Endothelial cell of umbilical vein (primary cell): Measurements from ENCODE around the gene NFATC1. TPM values are rescaled to one million over a fixed set of nuclear protein-coding genes. Genes with fewer than 3 reads are reported as not detected.
"Not testable (repeated sequence)": the region's sequence is repeated elsewhere in the genome, so short reads cannot be mapped to it uniquely, and the experiment has no call there.

Experiments used
- BruUV-seq: library from RNA; stranded (reverse); fragments of 400-500 nt; replicated peaks from 2 replicates; lab custom pipeline; 2021; lab: Mats Ljungman, UMichigan
- CTCF ChIA-PET: fragments of 300-600, 350-600 bp; sonication (Branson Sonifier 250); formaldehyde crosslinking; loops from one replicate; lab custom pipeline; 2021; ENCODE audit warnings: antibody characterized with exemption, inconsistent platforms; lab: Charles Lee
- POLR2A ChIA-PET: fragments of 300-600, 350-600 bp; sonication (Branson Sonifier 250); formaldehyde crosslinking; loops from one replicate; lab custom pipeline; 2021; ENCODE audit warnings: antibody characterized with exemption, inconsistent platforms; lab: Charles Lee
- DNase-seq: peaks from one replicate; pipeline ENCODE4 v3.0.0-alpha.2; 2011; ENCODE audit warnings: low read depth, low spot score
- FAIRE-seq: peaks from 2 replicates; lab custom pipeline; 2011; peaks lifted over from hg19 to GRCh38; lab: Jason Lieb, UNC
- H2AFZ ChIP-seq: 2 replicates; pipeline ENCODE4 v1.6.0; 2012; ENCODE audit warnings: low read depth, low read length, control low read depth, inconsistent platforms
- H3K27ac ChIP-seq: 2 replicates; pipeline ENCODE4 v1.5.1; 2011; ENCODE audit warnings: low read depth, mild to moderate bottlenecking, control low read depth, low read length, moderate library complexity; ENCODE audit not compliant: insufficient read depth
- H3K27me3 ChIP-seq, 2 experiments: 2 replicates each; pipeline versions ENCODE4 v1.6.0 to v1.6.1; 2011; ENCODE audit warnings: low read length in 2 of 2, mixed read lengths in 1 of 2; ENCODE audit not compliant: control insufficient read depth in 2 of 2, insufficient read depth in 2 of 2
- H3K36me3 ChIP-seq, 2 experiments: 2 replicates in 1 of 2; 3 replicates in 1 of 2; pipeline ENCODE4 v1.5.1; 2011; ENCODE audit warnings: low read length in 2 of 2, mild to moderate bottlenecking in 1 of 2, moderate library complexity in 1 of 2; ENCODE audit not compliant: control insufficient read depth in 2 of 2, insufficient read depth in 2 of 2; ENCODE audit errors: extremely low read depth in 1 of 2
- H3K4me1 ChIP-seq: 3 replicates; pipeline ENCODE4 v1.5.1; 2011; ENCODE audit warnings: mild to moderate bottlenecking, low read length; ENCODE audit not compliant: control insufficient read depth, insufficient read depth; ENCODE audit errors: extremely low read depth
- H3K4me2 ChIP-seq: 2 replicates; pipeline ENCODE4 v1.6.1; 2011; ENCODE audit warnings: low read length, control low read depth, mixed read lengths; ENCODE audit not compliant: insufficient read depth
- H3K4me3 ChIP-seq, 3 experiments: fragments of 200-600 bp in 1 of 3; sonication (generic), shearing (Covaris generic) in 1 of 3; replicated peaks in 1 of 3; 2 replicates each; pipeline ENCODE4 v1.5.1; 2011 to 2016; ENCODE audit warnings: control low read depth in 3 of 3, low read length in 3 of 3, mild to moderate bottlenecking in 2 of 3, inconsistent platforms in 1 of 3, low read depth in 1 of 3, moderate library complexity in 1 of 3; ENCODE audit not compliant: insufficient read depth in 1 of 3
- H3K79me2 ChIP-seq: 2 replicates; pipeline ENCODE4 v1.6.0; 2012; ENCODE audit warnings: low read length, inconsistent platforms; ENCODE audit not compliant: control insufficient read depth, insufficient read depth
- H3K9ac ChIP-seq: replicated peaks from 2 replicates; pipeline ENCODE3; 2011; ENCODE audit warnings: low read length, control low read depth; ENCODE audit not compliant: insufficient read depth; ENCODE audit errors: extremely low read depth
- H3K9me1 ChIP-seq: replicated peaks from 3 replicates; pipeline ENCODE4 v1.6.0; 2011; ENCODE audit warnings: mild to moderate bottlenecking, low read length; ENCODE audit not compliant: control insufficient read depth, insufficient read depth; ENCODE audit errors: extremely low read depth
- H3K9me3 ChIP-seq: replicated peaks from 2 replicates; pipeline ENCODE4 v1.5.1; 2012; ENCODE audit warnings: low read length, inconsistent platforms; ENCODE audit not compliant: control insufficient read depth, insufficient read depth
- H4K20me1 ChIP-seq: replicated peaks from 2 replicates; pipeline ENCODE3; 2011; ENCODE audit warnings: mild to moderate bottlenecking, low read length; ENCODE audit not compliant: control insufficient read depth, insufficient read depth; ENCODE audit errors: extremely low read depth
- EZH2 ChIP-seq: IDR thresholded peaks from 2 replicates; pipeline ENCODE4 v1.6.1; 2012; ENCODE audit warnings: borderline replicate concordance, low read depth, mild to moderate bottlenecking, moderate library complexity, low read length, inconsistent platforms; ENCODE audit not compliant: severe bottlenecking
- FOS ChIP-seq: IDR thresholded peaks from 2 replicates; pipeline ENCODE4 v1.6.1; 2011; ENCODE audit warnings: mild to moderate bottlenecking, low read length, moderate library complexity, borderline replicate concordance; ENCODE audit not compliant: insufficient read depth
- GATA2 ChIP-seq: IDR thresholded peaks from 2 replicates; pipeline ENCODE4 v1.7.0; 2011; ENCODE audit warnings: low read depth, mild to moderate bottlenecking, moderate library complexity, mixed read lengths, low read length; ENCODE audit not compliant: insufficient read length, insufficient read depth
- JUN ChIP-seq: IDR thresholded peaks from 2 replicates; pipeline ENCODE4 v1.6.1; 2011; ENCODE audit warnings: borderline replicate concordance, low read depth; ENCODE audit not compliant: insufficient read length, insufficient read depth
- MYC ChIP-seq: IDR thresholded peaks from one replicate; pipeline ENCODE4 v1.6.1; 2011; ENCODE audit warnings: mild to moderate bottlenecking, low read depth, low read length
- POLR2A ChIP-seq: IDR thresholded peaks from 2 replicates; pipeline ENCODE4 v1.6.1; 2012; ENCODE audit warnings: low read depth, mild to moderate bottlenecking, control low read depth, low read length
- POLR2AphosphoS5 ChIP-seq: IDR thresholded peaks from 2 replicates; pipeline ENCODE4 v1.6.1; 2012; ENCODE audit warnings: low read depth, mild to moderate bottlenecking, control low read depth, low read length, moderate library complexity; ENCODE audit not compliant: insufficient read depth
- dilution Hi-C: fragments of 300-500 bp; cut with MboI; formaldehyde crosslinking; loops from one replicate; pipeline ENCODE4 v1.15.0; 2019; ENCODE audit warnings: low sequenced_read_pairs; ENCODE audit not compliant: extremely low pct_ligation_motif_present
- intact Hi-C: fragments of 100-400 bp; cut with micrococcal nuclease; formaldehyde crosslinking; loops from one replicate; pipeline ENCODE4 v1.10.0; 2022
- polyA plus RNA-seq, 4 experiments: library from polyadenylated mRNA; depleted of rRNA in 3 of 4; stranded (reverse) in 3 of 4; unstranded in 1 of 4; fragments of >200 nt; gene quantifications; 2 replicates each; pipeline versions ENCODE4 v1.2.1 to v1.2.3, GENCODE V29; 2011 to 2012; ENCODE audit warnings: missing spikeins in 1 of 4
- total RNA-seq: library from RNA; stranded (reverse); gene quantifications from 2 replicates; pipeline ENCODE4 v1.2.3, GENCODE V29; 2021
- TF ChIP-seq, protein P1 (sequence below): IDR thresholded peaks from 2 replicates; pipeline ENCODE4 v1.6.1; 2011; ENCODE audit not compliant: insufficient read depth, insufficient read length
- TF ChIP-seq, protein P2 (sequence below), 2 donors: IDR thresholded peaks; 1 replicate in 1 of 2; 2 replicates in 1 of 2; pipeline ENCODE4 v1.5.1; 2011; ENCODE audit warnings: low read length in 2 of 2, mild to moderate bottlenecking in 2 of 2, moderate library complexity in 2 of 2, control low read depth in 1 of 2, inconsistent platforms in 1 of 2, low read depth in 1 of 2; ENCODE audit not compliant: insufficient read depth in 1 of 2; ENCODE audit errors: extremely low read depth in 1 of 2

NFATC1 gene
- total and polyA plus RNA-seq, 2 donors (not counting 3 experiments of a cell fraction or from before 2014, with no cell fraction given): 11.1 to 30.0 TPM

DNA sequence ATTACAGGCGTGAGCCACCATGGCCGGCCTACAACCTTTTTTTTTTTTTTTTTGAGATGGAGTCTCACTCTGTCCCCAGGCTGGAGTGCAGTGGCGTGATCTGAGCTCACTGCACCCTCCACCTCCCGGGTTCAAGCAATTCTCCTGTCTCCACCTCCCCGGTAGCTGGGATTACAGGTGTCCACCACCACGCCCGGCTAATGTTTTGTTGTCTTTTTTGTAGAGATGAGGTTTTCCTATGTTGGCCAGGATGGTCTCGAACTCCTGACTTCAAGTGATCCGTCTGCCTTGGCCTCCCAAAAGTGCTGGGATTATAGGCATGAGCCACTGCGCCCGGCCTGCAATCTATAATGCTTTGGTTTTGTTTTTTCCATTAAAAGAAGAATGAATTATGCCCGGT is 19.1 kb upstream of the NFATC1 start:
- FAIRE-seq, H3K36me3 ChIP-seq, H2AFZ ChIP-seq, H3K9ac ChIP-seq, H3K27ac ChIP-seq, H3K79me2 ChIP-seq, H3K9me1 ChIP-seq, H3K27me3 ChIP-seq, DNase-seq, H3K4me1 ChIP-seq, H4K20me1 ChIP-seq, POLR2A ChIA-PET, BruUV-seq, H3K4me2 ChIP-seq, H3K9me3 ChIP-seq, dilution Hi-C loops, H3K4me3 ChIP-seq: not testable (repeated sequence)
- CTCF ChIA-PET: interaction anchor here (0.9 to 6.3 kb wide), 3 partner anchors 14 to 154 kb away, joined by 3 to 62 read pairs (median 4); no protein-coding TSS in a partner anchor
- intact Hi-C loops: loop anchor here (5.0 kb wide), 1 partner anchor 611 kb away; the partner anchor contains the start of gene TXNL4A

DNA sequence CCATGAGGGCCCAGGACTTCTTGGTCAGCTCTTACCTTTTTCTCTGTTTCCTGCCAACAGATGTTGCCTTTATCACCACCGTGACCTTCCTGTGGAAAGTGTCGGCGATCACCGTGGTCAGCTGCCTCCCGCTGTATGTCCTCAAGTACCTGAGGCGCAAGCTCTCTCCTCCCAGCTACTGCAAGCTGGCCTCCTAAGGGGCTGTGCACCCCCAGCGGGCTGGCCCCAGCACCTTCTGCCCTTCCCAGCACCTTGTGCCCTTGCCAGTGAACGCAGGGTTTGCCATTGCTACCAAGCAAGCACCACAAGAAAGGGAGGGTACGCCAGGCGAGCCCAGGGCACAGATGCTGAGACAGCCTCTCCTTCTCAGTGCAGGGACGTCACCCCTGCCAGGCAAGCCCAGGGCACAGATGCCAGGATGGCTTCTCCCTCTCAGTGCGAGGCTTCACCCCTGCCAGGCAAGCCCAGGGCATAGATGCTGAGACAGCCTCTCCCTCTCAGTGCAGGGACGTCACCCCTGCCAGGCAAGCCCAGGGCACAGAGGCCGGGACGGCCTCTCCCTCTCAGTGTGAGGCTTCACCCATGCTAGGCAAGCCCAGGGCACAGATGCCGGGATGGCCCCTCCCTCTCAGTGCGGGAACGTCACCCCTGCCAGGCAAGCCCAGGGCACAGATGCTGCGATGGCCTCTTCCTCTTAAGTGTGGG is 18.4 kb upstream of the NFATC1 start:
- Histone ChIP-seq H3K9me1 (no peaks in the 10 kb centered on the region), H3K36me3 (no peaks in the 10 kb centered on the region), H3K9me3 (no peaks in the 10 kb centered on the region), H3K27me3 (no peaks in the 10 kb centered on the region), H3K4me2 (no peak overlapping the region), H3K4me1 (no peaks in the 10 kb centered on the region), H4K20me1 (no peaks in the 10 kb centered on the region), H3K27ac (no peak overlapping the region), H3K79me2 (no peaks in the 10 kb centered on the region), H3K9ac (no peak overlapping the region), H3K4me3 (no peak overlapping the region), H2AFZ (no peak overlapping the region)
- no TSS peak for BruUV-seq
- dilution Hi-C loops: no loop called here
- ChIA-PET CTCF (interaction anchor here (1.2 to 6.3 kb wide), 4 partner anchors 13 to 781 kb away, joined by 3 to 62 read pairs (median 22); no protein-coding TSS in a partner anchor), POLR2A (no interaction called here)
- intact Hi-C loops: loop anchor here (5.0 kb wide), 1 partner anchor 610 kb away; the partner anchor contains the start of gene TXNL4A
- DNase-seq (no peak), FAIRE-seq (no peak)
- TF ChIP-seq, protein P1, sequence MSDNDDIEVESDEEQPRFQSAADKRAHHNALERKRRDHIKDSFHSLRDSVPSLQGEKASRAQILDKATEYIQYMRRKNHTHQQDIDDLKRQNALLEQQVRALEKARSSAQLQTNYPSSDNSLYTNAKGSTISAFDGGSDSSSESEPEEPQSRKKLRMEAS: no peak
- TF ChIP-seq POLR2AphosphoS5 (no peak), FOS (no peak), GATA2 (no peak), POLR2A (no peak), JUN (no peak), MYC (no peak), EZH2 (no peak)
- TF ChIP-seq, protein P2, sequence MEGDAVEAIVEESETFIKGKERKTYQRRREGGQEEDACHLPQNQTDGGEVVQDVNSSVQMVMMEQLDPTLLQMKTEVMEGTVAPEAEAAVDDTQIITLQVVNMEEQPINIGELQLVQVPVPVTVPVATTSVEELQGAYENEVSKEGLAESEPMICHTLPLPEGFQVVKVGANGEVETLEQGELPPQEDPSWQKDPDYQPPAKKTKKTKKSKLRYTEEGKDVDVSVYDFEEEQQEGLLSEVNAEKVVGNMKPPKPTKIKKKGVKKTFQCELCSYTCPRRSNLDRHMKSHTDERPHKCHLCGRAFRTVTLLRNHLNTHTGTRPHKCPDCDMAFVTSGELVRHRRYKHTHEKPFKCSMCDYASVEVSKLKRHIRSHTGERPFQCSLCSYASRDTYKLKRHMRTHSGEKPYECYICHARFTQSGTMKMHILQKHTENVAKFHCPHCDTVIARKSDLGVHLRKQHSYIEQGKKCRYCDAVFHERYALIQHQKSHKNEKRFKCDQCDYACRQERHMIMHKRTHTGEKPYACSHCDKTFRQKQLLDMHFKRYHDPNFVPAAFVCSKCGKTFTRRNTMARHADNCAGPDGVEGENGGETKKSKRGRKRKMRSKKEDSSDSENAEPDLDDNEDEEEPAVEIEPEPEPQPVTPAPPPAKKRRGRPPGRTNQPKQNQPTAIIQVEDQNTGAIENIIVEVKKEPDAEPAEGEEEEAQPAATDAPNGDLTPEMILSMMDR (IDR thresholded peaks at IDR 0.05; ENCODE audit: extremely low read depth in 1 of 2, insufficient read depth in 1 of 2, low read depth in 1 of 2, low read length in 2 of 2): no peak
